HUES6 (cell line): Measurements from ENCODE around the gene PPP1R12B.
"Not testable (repeated sequence)": the region's sequence is repeated elsewhere in the genome, so short reads cannot be mapped to it uniquely, and the experiment has no call there.

Source experiments
- H3K27ac ChIP-seq: 2 replicates; pipeline ENCODE4 v1.7.0; 2013; ENCODE audit warnings: low read depth, mild to moderate bottlenecking, low read length, inconsistent platforms
- H3K27me3 ChIP-seq: 2 replicates; pipeline ENCODE4 v1.6.1; 2013; ENCODE audit warnings: low read length; ENCODE audit not compliant: control insufficient read depth, insufficient read depth
- H3K36me3 ChIP-seq: 2 replicates; pipeline ENCODE4 v1.6.1; 2013; ENCODE audit warnings: low read length; ENCODE audit not compliant: control insufficient read depth, insufficient read depth
- H3K4me1 ChIP-seq: 2 replicates; pipeline ENCODE4 v1.6.1; 2013; ENCODE audit warnings: low read length; ENCODE audit not compliant: control insufficient read depth, insufficient read depth
- H3K4me3 ChIP-seq: 2 replicates; pipeline ENCODE4 v1.5.1; 2013; ENCODE audit warnings: low read depth, low read length
- H3K9ac ChIP-seq: one replicate; pipeline ENCODE4 v1.6.1; 2013; ENCODE audit warnings: mild to moderate bottlenecking, low read length
- H3K9me3 ChIP-seq: 2 replicates; pipeline ENCODE4 v1.6.1; 2013; ENCODE audit warnings: low read depth, low read length; ENCODE audit not compliant: control insufficient read depth, insufficient read depth

PPP1R12B gene

DNA sequence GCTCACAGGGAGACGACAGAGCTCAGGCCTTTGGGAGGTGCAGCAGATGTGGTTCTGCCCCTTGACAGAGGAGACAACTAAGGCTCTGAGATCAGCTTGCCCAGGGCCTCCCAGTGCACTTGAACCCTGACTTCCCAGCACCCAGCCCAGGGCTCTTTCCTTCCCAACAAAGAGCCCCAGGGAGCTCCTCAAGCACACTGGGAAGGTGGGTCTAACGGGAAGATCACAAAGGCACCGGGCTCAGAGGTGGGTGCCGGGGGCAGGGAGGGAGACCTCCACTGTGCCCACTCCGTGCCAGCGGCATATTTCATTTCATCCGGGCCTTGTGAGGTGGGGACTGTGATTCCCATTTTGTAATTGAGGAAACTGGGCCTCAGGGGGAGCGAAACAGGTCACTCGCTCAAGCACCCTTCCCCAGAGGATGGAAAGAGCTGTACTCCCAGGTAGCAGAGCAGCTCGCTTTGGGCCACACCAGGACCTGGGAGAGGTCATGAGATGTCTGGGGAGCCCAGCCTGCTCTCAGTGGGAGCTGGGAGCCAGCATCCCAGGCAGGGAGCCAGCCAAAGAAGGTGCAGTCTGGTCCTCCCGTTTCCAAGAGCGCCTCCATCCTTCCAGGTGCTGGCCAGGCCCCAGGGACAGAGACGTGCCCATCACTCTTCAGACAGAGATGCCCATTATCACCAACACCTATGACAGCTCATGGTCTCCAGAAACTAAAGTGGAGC lies 279.5 kb downstream of the PPP1R12B start:
- Histone ChIP-seq H3K9me3 (no peaks in the 10 kb centered on the region), H3K9ac (no peak overlapping the region), H3K4me3 (no peak overlapping the region), H3K27ac (no peak overlapping the region), H3K4me1 (peaks cover 18% of the 10 kb centered on the region), H3K27me3 (no peaks in the 10 kb centered on the region), H3K36me3 (no peaks in the 10 kb centered on the region)

- Histone ChIP-seq H3K27me3 (no peaks in the 10 kb centered on the region), H3K27ac (no peak overlapping the region), H3K9ac (no peak overlapping the region), H3K36me3 (no peaks in the 10 kb centered on the region), H3K9me3 (no peaks in the 10 kb centered on the region), H3K4me3 (no peak overlapping the region), H3K4me1 (peaks cover 11% of the 10 kb centered on the region; the same call in 1 of the 2 replicates)
Measured at GRCh38 chr1:202628646-202629215, 280.2 kb downstream of the PPP1R12B start.

GRCh38 chr1:202629257-202629811 lies 280.8 kb downstream of the PPP1R12B start:
- not testable (repeated sequence) for H3K27me3 ChIP-seq, H3K9me3 ChIP-seq, H3K27ac ChIP-seq, H3K4me3 ChIP-seq, H3K9ac ChIP-seq, H3K36me3 ChIP-seq
- peaks cover 11% of the 10 kb centered on the region; the same call in 1 of the 2 replicates for H3K4me1 ChIP-seq

DNA sequence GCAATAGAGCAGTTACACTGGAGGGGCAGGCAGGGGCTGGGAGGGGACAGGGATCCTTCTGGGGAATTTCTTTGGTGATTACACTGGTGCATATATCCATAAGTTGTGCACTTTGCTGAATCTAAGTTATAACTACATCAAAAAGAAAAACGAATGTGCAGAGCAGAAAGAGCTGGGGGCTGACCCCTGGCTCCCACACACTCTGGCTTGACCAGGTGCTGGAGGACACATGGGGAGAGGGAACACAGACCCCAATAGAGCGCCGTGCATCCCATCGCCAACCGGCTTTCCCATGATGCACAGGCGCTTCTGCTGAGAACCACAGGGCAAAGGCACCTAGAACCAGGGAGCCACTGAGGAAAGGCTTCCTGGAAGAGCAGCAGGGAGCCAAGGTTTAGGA lies 281.6 kb downstream of the PPP1R12B start:
- not testable (repeated sequence) for H3K27me3 ChIP-seq, H3K36me3 ChIP-seq, H3K27ac ChIP-seq, H3K9ac ChIP-seq, H3K4me3 ChIP-seq, H3K9me3 ChIP-seq
- peaks cover 11% of the 10 kb centered on the region; the same call in 1 of the 2 replicates for H3K4me1 ChIP-seq

DNA sequence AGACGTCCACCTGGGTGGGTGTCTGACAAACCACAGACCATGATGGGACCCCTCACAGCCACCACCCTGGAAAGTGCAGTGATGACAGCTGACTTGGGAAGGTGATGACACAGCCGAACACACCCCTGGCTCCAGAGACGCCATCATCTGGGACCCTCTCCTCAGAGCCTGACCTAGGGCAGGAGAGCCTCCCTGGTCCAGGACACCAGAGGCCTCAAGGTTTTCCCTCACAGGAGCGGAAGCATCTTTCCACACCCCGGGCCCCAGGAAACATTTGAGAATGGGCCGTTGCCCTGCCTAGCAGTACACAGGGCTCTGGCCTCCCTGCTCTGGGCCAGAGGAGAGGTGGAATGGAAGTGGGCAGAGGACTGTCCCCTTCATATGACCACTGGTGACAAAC lies 282.0 kb downstream of the PPP1R12B start:
- Histone ChIP-seq H3K4me3 (no peak overlapping the region), H3K27ac (no peak overlapping the region), H3K9ac (no peak overlapping the region), H3K27me3 (no peaks in the 10 kb centered on the region), H3K36me3 (no peaks in the 10 kb centered on the region), H3K4me1 (peaks cover 11% of the 10 kb centered on the region; the same call in 1 of the 2 replicates), H3K9me3 (no peaks in the 10 kb centered on the region)

- no peak overlapping the region for H3K27ac ChIP-seq
Measured at GRCh38 chr1:202631076-202631923, 282.8 kb downstream of the PPP1R12B start.

DNA sequence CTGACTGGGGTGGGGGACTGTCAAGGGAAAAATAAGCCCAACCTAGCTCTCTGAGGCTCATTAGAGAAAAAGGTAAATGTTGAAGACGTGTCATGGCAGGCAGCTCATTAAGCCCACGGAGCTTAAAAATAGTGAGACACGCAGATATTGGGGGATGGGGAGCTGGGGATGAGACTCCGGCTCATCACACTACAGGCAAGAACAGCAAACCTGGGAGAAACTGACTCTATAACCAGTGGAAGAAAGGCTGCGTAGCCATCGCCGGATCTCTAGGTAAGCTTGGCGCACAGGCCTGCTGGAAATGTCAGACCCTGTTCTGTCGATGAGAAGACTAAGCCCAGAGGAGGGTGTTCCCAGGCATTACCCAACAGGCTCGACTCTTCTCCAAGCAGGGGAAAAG lies 283.7 kb downstream of the PPP1R12B start:
- no peaks in the 10 kb centered on the region for H3K36me3 ChIP-seq
- H3K4me1 ChIP-seq, result peaks cover 5% of the 10 kb centered on the region; the same call in 1 of the 2 replicates
- no peaks in the 10 kb centered on the region for H3K9me3 ChIP-seq
- no peak overlapping the region for H3K9ac ChIP-seq
- H3K27ac ChIP-seq, result no peak overlapping the region
- no peak overlapping the region for H3K4me3 ChIP-seq
- no peaks in the 10 kb centered on the region for H3K27me3 ChIP-seq

More at GRCh38 chr1:202631076-202631923, 282.8 kb downstream of the PPP1R12B start:
- Histone ChIP-seq H3K27me3 (no peaks in the 10 kb centered on the region), H3K9ac (no peak overlapping the region), H3K36me3 (no peaks in the 10 kb centered on the region), H3K4me1 (peaks cover 11% of the 10 kb centered on the region; the same call in 1 of the 2 replicates), H3K4me3 (no peak overlapping the region), H3K9me3 (no peaks in the 10 kb centered on the region)

DNA sequence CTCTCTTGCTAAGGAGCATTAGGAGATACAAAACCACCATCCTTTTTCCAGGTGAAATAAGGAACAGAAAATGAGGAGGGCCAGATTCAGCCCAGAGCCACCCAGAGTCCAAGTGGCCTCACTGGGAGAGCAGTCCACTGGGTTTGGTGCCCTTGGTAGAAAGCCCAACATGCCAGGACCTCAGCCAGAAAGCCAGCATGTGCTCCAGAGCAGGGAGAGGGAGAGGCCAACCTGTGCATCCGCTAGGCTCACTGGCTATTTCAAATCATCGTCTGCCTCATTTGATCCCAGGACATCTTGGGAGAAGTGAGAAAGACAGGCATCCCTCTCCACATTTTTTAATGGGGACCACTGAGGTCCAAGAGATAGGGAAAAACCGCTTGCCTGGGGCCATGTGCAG lies 287.7 kb downstream of the PPP1R12B start:
- H3K4me3 ChIP-seq, H3K9ac ChIP-seq, H3K9me3 ChIP-seq, H3K27ac ChIP-seq, H3K36me3 ChIP-seq: not testable (repeated sequence)
- peaks cover 17% of the 10 kb centered on the region for H3K27me3 ChIP-seq
- H3K4me1 ChIP-seq, result peaks cover 23% of the 10 kb centered on the region

DNA sequence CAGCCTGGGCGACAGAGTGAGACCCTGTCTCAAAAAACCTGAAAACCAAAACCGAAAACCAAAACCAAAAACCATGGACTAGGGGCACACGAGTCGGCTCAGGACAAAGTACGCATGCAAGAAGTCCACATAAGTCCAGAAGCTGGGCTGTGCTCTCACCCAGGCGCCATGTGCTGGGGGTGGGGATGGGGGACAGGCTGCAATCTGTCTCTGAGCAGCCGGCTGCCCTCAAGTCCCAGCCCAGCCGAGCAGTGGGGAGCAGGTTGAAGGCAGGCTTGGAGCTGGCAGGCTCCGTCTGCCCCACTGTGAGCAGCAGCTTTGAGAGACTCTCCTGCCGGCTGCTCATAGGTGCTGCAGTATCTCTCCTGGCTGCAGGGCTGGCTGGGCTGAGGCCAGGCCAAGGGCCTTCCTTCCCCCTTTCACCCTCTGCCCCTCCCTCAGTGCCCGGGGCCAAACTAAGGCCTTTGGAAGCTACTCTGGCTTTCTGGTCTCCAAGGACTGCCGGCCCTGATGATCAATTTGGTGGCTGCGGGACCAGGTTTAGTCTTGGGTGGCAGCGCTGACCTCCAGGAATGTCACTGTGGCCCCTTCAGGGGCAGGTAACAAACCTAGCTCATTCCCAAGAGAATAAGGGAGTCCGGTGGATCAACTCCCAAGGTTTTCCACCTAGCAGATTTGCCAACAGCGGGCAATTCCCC lies 289.0 kb downstream of the PPP1R12B start:
- Histone ChIP-seq H3K4me1 (peaks cover 23% of the 10 kb centered on the region), H3K27me3 (peaks cover 30% of the 10 kb centered on the region)
- H3K4me3 ChIP-seq, H3K9ac ChIP-seq, H3K9me3 ChIP-seq, H3K36me3 ChIP-seq, H3K27ac ChIP-seq: not testable (repeated sequence)

DNA sequence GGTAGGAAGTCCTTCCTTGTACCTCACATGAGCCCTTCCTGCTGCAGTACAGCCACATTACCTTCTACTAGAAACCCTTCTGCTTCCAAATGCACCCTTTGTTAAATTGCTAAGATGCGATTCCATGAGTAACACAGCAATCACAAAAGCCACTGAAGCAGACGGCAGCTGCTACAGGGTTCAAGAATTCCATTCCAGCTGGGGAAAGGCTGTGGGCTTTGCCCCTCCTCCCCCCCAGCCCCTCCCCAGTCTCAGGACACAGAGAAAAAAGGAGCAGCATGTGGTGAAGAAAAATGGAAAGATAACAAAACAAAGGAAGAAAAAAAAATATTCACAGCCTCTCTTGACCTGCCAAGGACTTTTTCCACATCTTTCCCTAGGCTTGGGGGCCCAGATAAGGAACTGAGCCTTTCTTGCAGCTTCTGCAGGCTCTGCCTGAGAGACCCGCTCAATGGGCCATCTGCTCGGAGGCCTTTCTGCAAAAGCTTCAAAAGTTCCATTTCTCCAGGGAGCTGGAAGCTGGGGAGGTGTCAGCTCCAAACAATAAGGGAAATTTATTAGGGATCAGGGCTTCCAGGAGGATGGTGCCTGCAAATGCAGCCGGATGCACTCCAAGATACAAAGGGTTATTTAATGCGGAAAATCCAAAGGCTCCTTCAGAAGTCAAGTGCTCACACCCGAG lies 289.7 kb downstream of the PPP1R12B start:
- Histone ChIP-seq H3K27me3 (peaks cover 36% of the 10 kb centered on the region), H3K4me1 (peaks cover 23% of the 10 kb centered on the region)

More for the DNA sequence above, 289.7 kb downstream of the PPP1R12B start:
- Histone ChIP-seq H3K4me3 (no peak overlapping the region), H3K9me3 (no peaks in the 10 kb centered on the region), H3K9ac (no peak overlapping the region), H3K27ac (no peak overlapping the region), H3K36me3 (no peaks in the 10 kb centered on the region)
